Stimulated activated CD8-positive, alpha-beta memory T cell treated with anti-CD3 and anti-CD28 coated beads, Interleukin-4, amount 100 ng/mL, for 24 hours (primary cell): ENCODE results near the gene MXD1.
"Not testable (repeated sequence)": the region's sequence is repeated elsewhere in the genome, so short reads cannot be mapped to it uniquely, and the experiment has no call there.

Experiments
- DNase-seq: peaks from one replicate; pipeline ENCODE4 v3.0.0-alpha.2; 2020; ENCODE audit warnings: low read depth

Gene MXD1

GRCh38 chr2:69933254-69933828 lies 18.4 kb downstream of the MXD1 start:
- DNase-seq = no peak

- DNase-seq = no peak
Observed at GRCh38 chr2:69933839-69934613, 19.1 kb downstream of the MXD1 start.

- DNase-seq = no peak
Observed at GRCh38 chr2:69934614-69934908, 19.7 kb downstream of the MXD1 start.

GRCh38 chr2:69935011-69935410 lies 20.1 kb downstream of the MXD1 start:
- no peak for DNase-seq

GRCh38 chr2:69936906-69937305 lies 22.0 kb downstream of the MXD1 start:
- no peak for DNase-seq

GRCh38 chr2:69937968-69938367 lies 23.1 kb downstream of the MXD1 start:
- DNase-seq = no peak

GRCh38 chr2:69939722-69940121 lies 24.8 kb downstream of the MXD1 start:
- DNase-seq = no peak

- no peak for DNase-seq
Observed at GRCh38 chr2:69940691-69941090, 25.8 kb downstream of the MXD1 start.

GRCh38 chr2:69943000-69943842 lies 28.3 kb downstream of the MXD1 start:
- DNase-seq = no peak

GRCh38 chr2:69943843-69944525 lies 29.1 kb downstream of the MXD1 start:
- no peak for DNase-seq

- no peak for DNase-seq
Observed at GRCh38 chr2:69944756-69945155, 29.8 kb downstream of the MXD1 start.

GRCh38 chr2:69945441-69945840 lies 30.5 kb downstream of the MXD1 start:
- DNase-seq = no peak

GRCh38 chr2:69945941-69946340 lies 31.0 kb downstream of the MXD1 start:
- DNase-seq = no peak

GRCh38 chr2:69946351-69947324 lies 31.7 kb downstream of the MXD1 start:
- peak; percentile 19 for DNase-seq

GRCh38 chr2:69947325-69947931 lies 32.5 kb downstream of the MXD1 start:
- no peak for DNase-seq

GRCh38 chr2:69948032-69948962 lies 33.4 kb downstream of the MXD1 start:
- no peak for DNase-seq

- no peak for DNase-seq
Observed at GRCh38 chr2:69948963-69949645, 34.2 kb downstream of the MXD1 start.

GRCh38 chr2:69950241-69950640 lies 35.3 kb downstream of the MXD1 start:
- no peak for DNase-seq

GRCh38 chr2:69950671-69951070 lies 35.8 kb downstream of the MXD1 start:
- not testable (repeated sequence) for DNase-seq
